Activated CD8-positive, alpha-beta memory T cell treated with anti-CD3 and anti-CD28 coated beads, Interleukin-2, amount 10 ng/mL, durations not matched to agents 7 days and 5 days (primary cell): ENCODE measurements around the gene SLC39A11. TPM values are rescaled to one million over a fixed set of nuclear protein-coding genes. Genes with fewer than 3 reads are reported as not detected.

Experiments used
- ATAC-seq: fragments of 150-1000 bp; cut with Tn5 transposase; one replicate; pipeline ENCODE4 v1.10.0; 2021; ENCODE audit warnings: moderate library complexity
- CTCF ChIA-PET: fragments of 350-600 bp; sonication (Branson Sonifier 250); formaldehyde crosslinking; loops from one replicate; lab custom pipeline; 2021; ENCODE audit warnings: antibody characterized with exemption; lab: Charles Lee
- DNase-seq: peaks from one replicate; pipeline ENCODE4 v3.0.0-alpha.2; 2020
- H3K27ac Mint-ChIP-seq: one replicate; pipeline ENCODE4 v1.8.0; 2021; ENCODE audit warnings: mild to moderate bottlenecking, mixed read lengths
- H3K27me3 Mint-ChIP-seq: one replicate; pipeline ENCODE4 v1.8.0; 2021; ENCODE audit warnings: mixed read lengths
- H3K36me3 Mint-ChIP-seq: one replicate; pipeline ENCODE4 v1.8.0; 2021; ENCODE audit warnings: mild to moderate bottlenecking, mixed read lengths
- H3K4me1 Mint-ChIP-seq: one replicate; pipeline ENCODE4 v1.8.0; 2021; ENCODE audit warnings: mixed read lengths
- H3K4me3 Mint-ChIP-seq: one replicate; pipeline ENCODE4 v1.8.0; 2021; ENCODE audit warnings: mild to moderate bottlenecking, moderate library complexity, mixed read lengths
- H3K9me3 Mint-ChIP-seq: one replicate; pipeline ENCODE4 v1.8.0; 2022; ENCODE audit warnings: low read depth, mixed read lengths
- total RNA-seq, 2 experiments: library from RNA; stranded (reverse); gene quantifications; one replicate each; pipeline ENCODE4 v1.2.3, GENCODE V29; 2021

Gene SLC39A11
- total RNA-seq, 2 experiments from 2014 or later = 16.8 to 25.5 TPM

DNA sequence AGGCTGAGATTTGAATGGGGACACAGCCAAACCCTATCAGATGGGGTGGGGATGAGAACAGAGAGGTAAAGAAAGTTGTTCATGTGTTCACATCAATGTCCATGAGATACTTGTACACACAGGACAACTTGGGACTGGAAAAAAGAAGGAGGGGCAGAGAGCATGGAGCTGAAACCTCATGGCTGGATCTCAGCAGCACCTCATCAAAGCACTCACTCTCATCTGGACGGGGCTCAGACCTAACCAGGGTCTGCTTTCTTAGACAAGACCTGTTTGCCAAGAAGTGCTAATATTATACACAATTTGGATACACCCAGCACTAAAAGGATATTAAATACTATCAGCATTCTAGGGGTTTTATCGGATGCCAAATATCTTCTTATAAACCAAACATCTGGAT lies 399.8 kb downstream of the SLC39A11 start:
- no peak overlapping the region for H3K27ac Mint-ChIP-seq
- no peak for ATAC-seq
- CTCF ChIA-PET = no interaction called here
- no peaks in the 10 kb centered on the region for H3K9me3 Mint-ChIP-seq
- H3K27me3 Mint-ChIP-seq = no peaks in the 10 kb centered on the region
- DNase-seq = no peak
- no peaks in the 10 kb centered on the region for H3K36me3 Mint-ChIP-seq
- peaks cover 3% of the 10 kb centered on the region for H3K4me1 Mint-ChIP-seq
- no peak overlapping the region for H3K4me3 Mint-ChIP-seq

DNA sequence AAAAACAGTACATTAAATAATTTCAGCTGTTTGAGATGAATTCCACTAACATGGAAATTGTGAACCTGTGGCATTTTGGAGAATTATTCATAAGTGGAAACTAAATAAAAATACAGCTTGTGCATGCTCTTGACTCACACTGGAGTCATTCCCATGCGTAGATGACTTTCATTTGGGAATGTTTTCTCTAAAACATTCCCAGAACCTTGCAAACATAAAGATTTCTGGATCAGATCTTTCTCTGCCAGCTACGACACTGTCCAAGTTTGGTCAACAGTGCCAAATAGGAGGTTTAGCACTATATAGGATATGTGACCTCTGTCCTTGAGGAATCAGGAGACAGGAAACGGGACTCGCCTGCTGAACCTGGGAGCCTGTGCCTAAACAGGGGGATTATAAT lies 400.9 kb downstream of the SLC39A11 start:
- no peaks in the 10 kb centered on the region for H3K9me3 Mint-ChIP-seq
- H3K4me3 Mint-ChIP-seq = no peak overlapping the region
- no peaks in the 10 kb centered on the region for H3K4me1 Mint-ChIP-seq
- no peak for ATAC-seq
- no peaks in the 10 kb centered on the region for H3K36me3 Mint-ChIP-seq
- H3K27me3 Mint-ChIP-seq = no peaks in the 10 kb centered on the region
- no peak overlapping the region for H3K27ac Mint-ChIP-seq
- DNase-seq = no peak
- CTCF ChIA-PET = interaction anchor here (1.0 kb wide), 1 partner anchor 34 kb away, joined by 4 read pairs; no protein-coding TSS in a partner anchor

- Mint-ChIP-seq H3K27me3 (no peaks in the 10 kb centered on the region), H3K9me3 (no peaks in the 10 kb centered on the region), H3K4me1 (no peaks in the 10 kb centered on the region), H3K27ac (no peak overlapping the region), H3K4me3 (no peak overlapping the region), H3K36me3 (no peaks in the 10 kb centered on the region)
- DNase-seq = no peak
- ATAC-seq = no peak
- CTCF ChIA-PET = no interaction called here
Measured at GRCh38 chr17:72691017-72691416, 401.5 kb downstream of the SLC39A11 start.

DNA sequence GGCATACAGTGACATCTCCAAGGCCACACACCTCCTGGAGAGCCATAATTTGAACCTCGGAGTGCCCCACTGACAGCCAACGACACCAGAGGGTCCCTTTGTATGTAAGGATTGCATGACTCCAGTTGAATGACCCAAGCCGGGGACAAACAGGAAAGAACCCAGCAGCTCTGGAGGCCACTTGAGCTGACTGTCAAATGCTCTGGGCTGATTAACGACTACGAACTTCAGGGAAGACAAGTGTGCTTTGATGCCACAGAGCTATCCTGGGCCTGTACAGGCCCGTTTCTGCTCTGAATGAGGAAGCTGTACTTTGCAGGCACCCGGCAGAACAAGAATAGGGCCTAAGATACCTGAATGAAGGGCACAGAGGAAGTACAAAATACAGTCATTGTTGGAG lies 404.6 kb downstream of the SLC39A11 start:
- no peaks in the 10 kb centered on the region for H3K36me3 Mint-ChIP-seq
- no peaks in the 10 kb centered on the region for H3K9me3 Mint-ChIP-seq
- CTCF ChIA-PET = interaction anchor here (0.9 to 1.3 kb wide), 2 partner anchors 11 to 40 kb away, joined by 3 to 4 read pairs; no protein-coding TSS in a partner anchor
- no peak overlapping the region for H3K4me3 Mint-ChIP-seq
- H3K4me1 Mint-ChIP-seq = no peaks in the 10 kb centered on the region
- ATAC-seq = no peak
- no peak for DNase-seq
- no peak overlapping the region for H3K27ac Mint-ChIP-seq
- H3K27me3 Mint-ChIP-seq = no peaks in the 10 kb centered on the region

- DNase-seq (no peak), ATAC-seq (no peak)
- H3K4me1 Mint-ChIP-seq = no peaks in the 10 kb centered on the region
- CTCF ChIA-PET = interaction anchor here (0.6 to 0.9 kb wide), 2 partner anchors 127 to 1245 kb away, joined by 3 read pairs; no protein-coding TSS in a partner anchor
- H3K36me3 Mint-ChIP-seq = no peaks in the 10 kb centered on the region
- H3K4me3 Mint-ChIP-seq = no peak overlapping the region
- H3K27ac Mint-ChIP-seq = no peak overlapping the region
- no peaks in the 10 kb centered on the region for H3K9me3 Mint-ChIP-seq
- H3K27me3 Mint-ChIP-seq = no peaks in the 10 kb centered on the region
Measured at GRCh38 chr17:72684405-72685020, 408.0 kb downstream of the SLC39A11 start.

DNA sequence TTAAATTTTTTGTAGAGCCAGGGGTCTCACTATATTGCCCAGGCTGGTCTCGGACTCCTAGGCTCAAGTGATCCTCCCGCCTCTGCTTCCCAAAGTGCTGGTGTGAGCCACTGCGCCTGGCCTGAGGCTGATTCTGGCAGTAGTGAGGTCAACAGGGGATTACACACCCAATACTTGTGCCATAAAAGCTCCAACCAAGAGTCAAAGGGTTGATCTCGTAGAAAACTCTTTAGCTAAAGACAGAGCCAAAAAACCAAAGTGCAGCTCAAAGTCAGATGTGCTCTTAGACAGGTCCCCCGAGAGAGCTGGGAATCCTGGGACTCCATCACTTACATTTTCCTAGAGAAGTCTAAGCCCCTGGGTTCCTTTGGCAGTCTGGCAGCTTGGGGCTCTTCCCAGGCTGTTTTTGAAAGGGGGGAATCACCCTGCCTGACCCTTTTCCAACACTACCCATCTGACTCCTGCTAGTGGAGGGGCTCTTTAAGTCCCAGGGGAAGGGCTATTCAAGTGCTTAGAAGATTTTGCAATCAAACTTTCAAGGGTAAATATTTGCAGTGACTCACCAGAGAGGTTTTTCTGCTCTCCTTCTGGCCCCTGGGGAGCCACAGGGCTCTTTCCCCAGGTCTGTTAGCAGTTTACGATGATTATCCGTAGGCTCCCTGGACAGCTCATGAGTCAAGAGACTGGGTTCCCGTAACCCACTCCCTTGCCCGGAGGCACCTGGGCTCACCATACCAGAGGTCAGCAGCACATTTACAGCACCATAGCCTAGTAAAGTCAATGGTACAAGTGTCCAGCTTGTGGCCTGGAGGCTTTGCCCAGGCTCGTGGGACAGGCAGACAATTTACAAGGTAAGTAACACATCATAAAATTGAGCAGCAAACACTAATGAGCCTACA lies 408.7 kb downstream of the SLC39A11 start:
- no peaks in the 10 kb centered on the region for H3K9me3 Mint-ChIP-seq
- H3K27ac Mint-ChIP-seq = no peak overlapping the region
- ATAC-seq (no peak), DNase-seq (no peak)
- CTCF ChIA-PET = interaction anchor here (1.0 kb wide), 1 partner anchor 472 kb away, joined by 3 read pairs; no protein-coding TSS in a partner anchor
- H3K36me3 Mint-ChIP-seq = peaks cover 2% of the 10 kb centered on the region
- no peak overlapping the region for H3K4me3 Mint-ChIP-seq
- H3K27me3 Mint-ChIP-seq = no peaks in the 10 kb centered on the region
- H3K4me1 Mint-ChIP-seq = no peaks in the 10 kb centered on the region

- Mint-ChIP-seq H3K36me3 (peaks cover 2% of the 10 kb centered on the region), H3K4me3 (no peak overlapping the region), H3K4me1 (no peaks in the 10 kb centered on the region), H3K27me3 (no peaks in the 10 kb centered on the region), H3K9me3 (no peaks in the 10 kb centered on the region), H3K27ac (no peak overlapping the region)
- no peak for ATAC-seq
- CTCF ChIA-PET = interaction anchor here (1.0 kb wide), 1 partner anchor 473 kb away, joined by 3 read pairs; no protein-coding TSS in a partner anchor
- DNase-seq = no peak
Measured at GRCh38 chr17:72682605-72683004, 409.9 kb downstream of the SLC39A11 start.

- H3K4me3 Mint-ChIP-seq = no peak overlapping the region
- no peak overlapping the region for H3K27ac Mint-ChIP-seq
- H3K36me3 Mint-ChIP-seq = peaks cover 2% of the 10 kb centered on the region
- no peaks in the 10 kb centered on the region for H3K27me3 Mint-ChIP-seq
- DNase-seq (no peak), ATAC-seq (no peak)
- CTCF ChIA-PET = no interaction called here
- no peaks in the 10 kb centered on the region for H3K9me3 Mint-ChIP-seq
- H3K4me1 Mint-ChIP-seq = no peaks in the 10 kb centered on the region
Measured at GRCh38 chr17:72681844-72682243, 410.6 kb downstream of the SLC39A11 start.

GRCh38 chr17:72677714-72678390 lies 414.6 kb downstream of the SLC39A11 start:
- CTCF ChIA-PET = interaction anchor here (1.5 kb wide), 1 partner anchor 41 kb away, joined by 4 read pairs; no protein-coding TSS in a partner anchor
- H3K9me3 Mint-ChIP-seq = no peaks in the 10 kb centered on the region
- H3K4me1 Mint-ChIP-seq = no peaks in the 10 kb centered on the region
- no peaks in the 10 kb centered on the region for H3K27me3 Mint-ChIP-seq
- DNase-seq (no peak), ATAC-seq (no peak)
- no peak overlapping the region for H3K4me3 Mint-ChIP-seq
- peaks cover 5% of the 10 kb centered on the region for H3K36me3 Mint-ChIP-seq
- no peak overlapping the region for H3K27ac Mint-ChIP-seq

DNA sequence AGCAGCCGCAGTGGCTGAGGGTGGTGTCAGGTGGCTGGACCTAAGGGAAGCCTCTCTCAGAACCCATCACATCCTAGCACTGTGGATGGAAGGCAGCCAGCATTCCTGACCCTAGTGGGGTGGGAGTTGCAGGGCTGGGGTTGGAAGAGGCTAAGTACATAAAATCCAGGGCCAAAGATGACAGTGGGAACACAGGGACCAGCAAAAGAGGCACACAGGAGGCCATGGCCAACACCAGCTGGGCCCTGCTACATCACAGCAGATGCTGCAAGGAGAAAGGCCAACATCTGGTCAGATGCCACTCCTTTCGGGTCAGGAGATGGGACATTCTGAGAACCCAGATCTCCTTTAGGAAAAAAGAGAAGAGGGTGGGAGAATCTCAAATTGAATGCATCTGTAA lies 415.4 kb downstream of the SLC39A11 start:
- CTCF ChIA-PET = no interaction called here
- Mint-ChIP-seq H3K4me1 (no peaks in the 10 kb centered on the region), H3K36me3 (peaks cover 5% of the 10 kb centered on the region), H3K4me3 (no peak overlapping the region), H3K27ac (no peak overlapping the region), H3K27me3 (no peaks in the 10 kb centered on the region), H3K9me3 (no peaks in the 10 kb centered on the region)
- DNase-seq = no peak
- no peak for ATAC-seq

DNA sequence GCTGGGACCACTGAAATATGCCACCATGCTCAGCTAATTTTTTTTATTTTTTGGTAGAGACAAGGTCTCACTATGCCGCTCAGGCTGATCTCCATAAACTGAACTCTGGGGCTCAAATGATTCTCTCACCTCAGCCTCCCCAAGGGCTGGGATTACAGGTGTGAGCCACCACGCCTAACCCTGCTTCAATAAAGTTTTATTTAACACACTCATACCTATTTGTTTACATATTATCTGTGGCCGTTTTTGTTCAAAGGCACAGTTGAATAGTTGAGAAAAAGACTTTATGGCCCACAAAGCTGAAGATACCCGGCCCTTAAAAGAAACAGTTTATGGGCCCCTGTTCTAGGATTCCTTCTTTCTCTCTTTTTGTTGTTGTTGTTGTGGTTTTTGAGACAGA lies 419.8 kb downstream of the SLC39A11 start:
- Mint-ChIP-seq H3K4me3 (no peak overlapping the region), H3K4me1 (no peaks in the 10 kb centered on the region), H3K9me3 (no peaks in the 10 kb centered on the region), H3K36me3 (peaks cover 3% of the 10 kb centered on the region), H3K27ac (no peak overlapping the region), H3K27me3 (no peaks in the 10 kb centered on the region)
- DNase-seq (no peak), ATAC-seq (no peak)
- CTCF ChIA-PET = no interaction called here

- no peak overlapping the region for H3K27ac Mint-ChIP-seq
- no peaks in the 10 kb centered on the region for H3K4me1 Mint-ChIP-seq
- CTCF ChIA-PET = interaction anchor here (0.8 to 1.1 kb wide), 2 partner anchors 56 to 113 kb away, joined by 3 to 4 read pairs; no protein-coding TSS in a partner anchor
- no peak for ATAC-seq
- H3K9me3 Mint-ChIP-seq = no peaks in the 10 kb centered on the region
- no peaks in the 10 kb centered on the region for H3K27me3 Mint-ChIP-seq
- DNase-seq = no peak
- H3K36me3 Mint-ChIP-seq = peaks cover 3% of the 10 kb centered on the region
- H3K4me3 Mint-ChIP-seq = no peak overlapping the region
Measured at GRCh38 chr17:72671016-72671415, 421.5 kb downstream of the SLC39A11 start.
